ENCODE measurements around the gene IGFLR1.
"Not testable (repeated sequence)": the region's sequence is repeated elsewhere in the genome, so short reads cannot be mapped to it uniquely, and the experiment has no call there.

IGFLR1 gene

GRCh38 chr19:35777086-35777841 lies 35.0 kb upstream of the IGFLR1 start:
- DNase-seq (ENCODE audit: low spot score), result no peak

GRCh38 chr19:35776102-35776788 lies 34.0 kb upstream of the IGFLR1 start:
- no peak for DNase-seq (ENCODE audit: low spot score)

- peak; percentile 99 for DNase-seq (ENCODE audit: low spot score)
Observed at GRCh38 chr19:35775298-35776101, 33.2 kb upstream of the IGFLR1 start, which contains the start of gene ARHGAP33. Gene ARHGAP33 (plus strand): TSS chr19:35775564. CDS start chr19:35775659, 95 bp downstream.

- no peak for DNase-seq (ENCODE audit: low spot score)
Observed at GRCh38 chr19:35775046-35775297, 32.7 kb upstream of the IGFLR1 start.

- no peak for DNase-seq (ENCODE audit: low spot score)
Observed at GRCh38 chr19:35774274-35775045, 32.2 kb upstream of the IGFLR1 start.

GRCh38 chr19:35773020-35773806 lies 31.0 kb upstream of the IGFLR1 start:
- no peak for DNase-seq (ENCODE audit: low spot score)

- not testable (repeated sequence) for DNase-seq (ENCODE audit: low spot score)
Observed at GRCh38 chr19:35772362-35772761, 30.1 kb upstream of the IGFLR1 start.

GRCh38 chr19:35768082-35768421 lies 25.8 kb upstream of the IGFLR1 start:
- DNase-seq (ENCODE audit: low spot score), result peak; percentile 4

GRCh38 chr19:35767288-35768081 lies 25.2 kb upstream of the IGFLR1 start:
- DNase-seq (ENCODE audit: low spot score), result peak; percentile 7

- DNase-seq (ENCODE audit: low spot score), result no peak
Observed at GRCh38 chr19:35766571-35767104, 24.4 kb upstream of the IGFLR1 start.

- DNase-seq (ENCODE audit: low spot score), result no peak
Observed at GRCh38 chr19:35764432-35765315, 22.4 kb upstream of the IGFLR1 start.

- DNase-seq (ENCODE audit: low spot score), result no peak
Observed at GRCh38 chr19:35760711-35761349, 18.6 kb upstream of the IGFLR1 start.

GRCh38 chr19:35759697-35760096 lies 17.4 kb upstream of the IGFLR1 start:
- DNase-seq (ENCODE audit: low spot score), result peak; percentile 2

GRCh38 chr19:35757749-35758608 lies 15.7 kb upstream of the IGFLR1 start, which contains the start of gene PROSER3:
Gene PROSER3 (plus strand): TSS chr19:35758176. CDS start chr19:35758216, 40 bp downstream.
- peak; percentile 97 for DNase-seq (ENCODE audit: low spot score)

GRCh38 chr19:35757231-35757748 lies 15.0 kb upstream of the IGFLR1 start:
- DNase-seq (ENCODE audit: low spot score), result peak; percentile 67

- peak; percentile 35 for DNase-seq (ENCODE audit: low spot score)
Observed at GRCh38 chr19:35756377-35757230, 14.4 kb upstream of the IGFLR1 start, which contains the start of gene HSPB6. Gene HSPB6 (minus strand): TSS chr19:35757029. CDS start chr19:35757008, 21 bp downstream.
